ENCODE data around the gene SLC6A13. TPM values are rescaled to one million over a fixed set of nuclear protein-coding genes. Genes with fewer than 3 reads are reported as not detected.
"Not testable (repeated sequence)": the region's sequence is repeated elsewhere in the genome, so short reads cannot be mapped to it uniquely, and the experiment has no call there.

The SLC6A13 gene
- total RNA-seq, 1 experiment from 2014 or later = 0.37 TPM

DNA sequence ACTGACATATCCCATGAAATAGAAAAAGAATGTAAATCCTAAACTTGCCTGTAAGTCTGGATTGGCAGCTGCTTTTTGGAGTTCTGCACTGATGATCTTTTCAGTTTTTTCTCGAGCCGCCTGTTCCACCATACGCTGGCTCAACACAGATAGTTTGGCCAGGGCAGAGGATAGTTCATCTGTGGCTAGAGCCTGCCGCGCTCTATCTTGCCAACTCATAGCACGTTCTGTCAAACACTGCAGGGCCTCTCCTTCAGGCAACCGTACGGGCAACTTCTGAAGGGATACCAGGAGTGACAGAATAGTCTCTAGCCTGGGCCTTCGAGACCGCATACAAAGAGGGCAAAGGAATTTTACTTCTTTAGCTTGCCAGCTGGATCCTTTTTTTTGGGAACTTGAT is 44.8 kb upstream of the SLC6A13 start:
- no peak for DNase-seq (ENCODE audit: low spot score)
- H3K36me3 Mint-ChIP-seq = peaks cover 82% of the 10 kb centered on the region
- H3K4me1 Mint-ChIP-seq = no peaks in the 10 kb centered on the region
- no peak for ATAC-seq
- no peak overlapping the region for H3K27ac Mint-ChIP-seq
- no peak overlapping the region for H3K4me3 Mint-ChIP-seq
- no peaks in the 10 kb centered on the region for H3K27me3 Mint-ChIP-seq (ENCODE audit: low read depth)
- TF ChIP-seq, protein P1, sequence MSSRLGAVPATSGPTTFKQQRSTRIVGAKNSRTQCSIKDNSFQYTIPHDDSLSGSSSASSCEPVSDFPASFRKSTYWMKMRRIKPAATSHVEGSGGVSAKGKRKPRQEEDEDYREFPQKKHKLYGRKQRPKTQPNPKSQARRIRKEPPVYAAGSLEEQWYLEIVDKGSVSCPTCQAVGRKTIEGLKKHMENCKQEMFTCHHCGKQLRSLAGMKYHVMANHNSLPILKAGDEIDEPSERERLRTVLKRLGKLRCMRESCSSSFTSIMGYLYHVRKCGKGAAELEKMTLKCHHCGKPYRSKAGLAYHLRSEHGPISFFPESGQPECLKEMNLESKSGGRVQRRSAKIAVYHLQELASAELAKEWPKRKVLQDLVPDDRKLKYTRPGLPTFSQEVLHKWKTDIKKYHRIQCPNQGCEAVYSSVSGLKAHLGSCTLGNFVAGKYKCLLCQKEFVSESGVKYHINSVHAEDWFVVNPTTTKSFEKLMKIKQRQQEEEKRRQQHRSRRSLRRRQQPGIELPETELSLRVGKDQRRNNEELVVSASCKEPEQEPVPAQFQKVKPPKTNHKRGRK (CRISPR knock-in tag; IDR thresholded peaks at IDR 0.05; ENCODE audit: borderline replicate concordance) = no peak
- TF ChIP-seq TEAD4 (CRISPR knock-in tag; IDR thresholded peaks at IDR 0.05) = no peak
- no peak for TF ChIP-seq ATF1 (CRISPR knock-in tag; IDR thresholded peaks at IDR 0.05)
- no peak for TF ChIP-seq ZNF138 (CRISPR knock-in tag; conservative IDR thresholded peaks at IDR 0.05)
- TF ChIP-seq, protein P2, sequence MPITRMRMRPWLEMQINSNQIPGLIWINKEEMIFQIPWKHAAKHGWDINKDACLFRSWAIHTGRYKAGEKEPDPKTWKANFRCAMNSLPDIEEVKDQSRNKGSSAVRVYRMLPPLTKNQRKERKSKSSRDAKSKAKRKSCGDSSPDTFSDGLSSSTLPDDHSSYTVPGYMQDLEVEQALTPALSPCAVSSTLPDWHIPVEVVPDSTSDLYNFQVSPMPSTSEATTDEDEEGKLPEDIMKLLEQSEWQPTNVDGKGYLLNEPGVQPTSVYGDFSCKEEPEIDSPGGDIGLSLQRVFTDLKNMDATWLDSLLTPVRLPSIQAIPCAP (CRISPR knock-in tag; IDR thresholded peaks at IDR 0.05) = no peak
- no peak for TF ChIP-seq NR2C2 (CRISPR knock-in tag; IDR thresholded peaks at IDR 0.05)
- TF ChIP-seq ELF4 (CRISPR knock-in tag; IDR thresholded peaks at IDR 0.05; ENCODE audit: low read depth) = no peak
- no peak for TF ChIP-seq OVOL2 (CRISPR knock-in tag; IDR thresholded peaks at IDR 0.05; ENCODE audit: borderline replicate concordance)
- TF ChIP-seq IRF2 (CRISPR knock-in tag; IDR thresholded peaks at IDR 0.05; ENCODE audit: borderline replicate concordance, low read depth) = no peak
- ChIA-PET POLR2A (no interaction called here), CTCF (no interaction called here)
- H3K9me3 Mint-ChIP-seq = 0 out of 2 replicates have a peak, but pooled peaks cover 5% of the 10 kb centered on the region

DNA sequence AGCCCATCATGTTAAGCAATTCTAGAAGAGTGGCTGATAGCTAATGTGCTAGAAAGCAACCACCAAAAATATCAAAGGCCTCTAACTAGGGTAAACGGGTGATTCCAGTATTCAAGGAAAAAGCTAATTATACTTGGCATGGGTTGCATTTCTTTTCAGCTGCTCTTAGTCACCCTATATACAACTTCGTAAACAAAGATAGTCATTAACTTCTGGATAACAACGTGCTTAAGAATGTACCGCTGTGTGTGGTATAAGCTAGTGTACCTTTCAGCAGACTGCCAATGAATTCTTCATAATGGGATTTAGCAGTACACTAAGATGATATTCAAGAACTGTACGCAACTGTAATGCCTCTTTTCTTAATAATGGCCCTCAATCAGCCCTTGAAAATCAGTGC is 42.2 kb upstream of the SLC6A13 start:
- CTCF ChIA-PET = no interaction called here
- ATAC-seq (no peak), DNase-seq (ENCODE audit: low spot score) (no peak)
- peaks cover 87% of the 10 kb centered on the region for H3K36me3 Mint-ChIP-seq
- H3K9me3 Mint-ChIP-seq = peaks cover 20% of the 10 kb centered on the region
- no peaks in the 10 kb centered on the region for H3K27me3 Mint-ChIP-seq (ENCODE audit: low read depth)
- H3K27ac Mint-ChIP-seq = no peak overlapping the region
- H3K4me3 Mint-ChIP-seq = no peak overlapping the region
- POLR2A ChIA-PET = no interaction called here
- no peaks in the 10 kb centered on the region for H3K4me1 Mint-ChIP-seq
- TF ChIP-seq GTF2I (CRISPR knock-in tag; conservative IDR thresholded peaks at IDR 0.05) (no peak), NFE2L1 (CRISPR knock-in tag; IDR thresholded peaks at IDR 0.05) (no peak), TCF7 (CRISPR knock-in tag; IDR thresholded peaks at IDR 0.05; ENCODE audit: low read depth) (no peak), ZNF232 (CRISPR knock-in tag; IDR thresholded peaks at IDR 0.05) (no peak)

DNA sequence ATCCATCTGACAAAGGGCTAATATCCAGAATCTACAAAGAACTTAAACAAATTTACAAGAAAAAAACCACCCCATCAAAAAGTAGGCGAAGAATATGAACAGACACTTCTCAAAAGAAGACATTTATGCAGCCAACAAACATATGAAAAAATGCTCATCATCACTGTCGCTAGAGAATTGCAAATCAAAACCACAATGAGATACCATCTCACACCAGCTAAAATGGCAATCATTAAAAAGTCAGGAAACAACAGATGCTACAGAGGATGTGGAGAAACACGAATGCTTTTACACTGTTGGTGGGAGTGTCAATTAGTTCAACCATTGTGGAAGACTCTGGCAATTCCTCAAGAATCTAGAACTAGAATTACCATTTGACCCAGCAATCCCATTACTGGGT is 40.1 kb upstream of the SLC6A13 start:
- H3K27me3 Mint-ChIP-seq (ENCODE audit: low read depth); CTCF ChIA-PET; H3K27ac Mint-ChIP-seq; POLR2A ChIA-PET; H3K4me1 Mint-ChIP-seq; ATAC-seq; H3K4me3 Mint-ChIP-seq; DNase-seq (ENCODE audit: low spot score): not testable (repeated sequence)
- Mint-ChIP-seq H3K36me3 (peaks cover 87% of the 10 kb centered on the region), H3K9me3 (peaks cover 34% of the 10 kb centered on the region)

DNA sequence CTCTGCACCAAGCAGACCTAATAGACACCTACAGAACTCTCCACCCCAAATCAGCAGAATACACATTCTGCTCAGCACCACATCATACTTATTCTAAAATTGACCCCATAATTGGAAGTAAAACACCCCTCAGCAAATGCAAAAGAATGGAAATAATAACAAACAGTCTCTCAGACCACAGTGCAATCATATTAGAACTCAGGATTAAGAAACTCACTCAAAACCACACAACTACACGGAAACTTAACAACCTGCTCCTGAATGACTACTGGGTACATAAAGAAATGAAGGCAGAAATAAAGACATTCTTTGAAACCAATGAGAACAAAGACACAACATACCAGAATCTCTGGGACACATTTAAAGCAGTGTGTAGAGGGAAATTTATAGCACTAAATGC is 37.5 kb upstream of the SLC6A13 start:
- H3K27ac Mint-ChIP-seq; H3K4me1 Mint-ChIP-seq; ATAC-seq; DNase-seq (ENCODE audit: low spot score); POLR2A ChIA-PET; CTCF ChIA-PET; H3K4me3 Mint-ChIP-seq; H3K27me3 Mint-ChIP-seq (ENCODE audit: low read depth): not testable (repeated sequence)
- Mint-ChIP-seq H3K9me3 (peaks cover 34% of the 10 kb centered on the region), H3K36me3 (peaks cover 87% of the 10 kb centered on the region)

DNA sequence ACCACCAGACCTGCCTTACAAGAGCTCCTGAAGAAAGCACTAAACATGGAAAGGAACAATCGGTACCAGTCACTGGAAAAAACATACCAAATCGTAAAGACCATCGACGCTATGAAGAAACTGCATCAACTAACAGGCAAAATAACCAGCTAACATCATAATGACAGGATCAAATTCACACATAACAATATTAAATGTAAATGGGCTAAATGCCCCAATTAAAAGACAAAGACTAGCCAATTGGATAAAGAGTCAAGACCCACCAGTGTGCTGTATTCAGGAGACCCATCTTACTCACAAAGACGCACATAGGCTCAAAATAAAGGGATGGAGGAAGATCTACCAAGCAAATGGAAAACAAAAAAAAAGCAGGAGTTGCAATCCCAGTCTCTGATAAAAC is 36.9 kb upstream of the SLC6A13 start:
- H3K4me3 Mint-ChIP-seq; ATAC-seq; H3K27ac Mint-ChIP-seq; DNase-seq (ENCODE audit: low spot score); H3K4me1 Mint-ChIP-seq; CTCF ChIA-PET; H3K27me3 Mint-ChIP-seq (ENCODE audit: low read depth); POLR2A ChIA-PET: not testable (repeated sequence)
- Mint-ChIP-seq H3K9me3 (peaks cover 34% of the 10 kb centered on the region), H3K36me3 (peaks cover 92% of the 10 kb centered on the region)

DNA sequence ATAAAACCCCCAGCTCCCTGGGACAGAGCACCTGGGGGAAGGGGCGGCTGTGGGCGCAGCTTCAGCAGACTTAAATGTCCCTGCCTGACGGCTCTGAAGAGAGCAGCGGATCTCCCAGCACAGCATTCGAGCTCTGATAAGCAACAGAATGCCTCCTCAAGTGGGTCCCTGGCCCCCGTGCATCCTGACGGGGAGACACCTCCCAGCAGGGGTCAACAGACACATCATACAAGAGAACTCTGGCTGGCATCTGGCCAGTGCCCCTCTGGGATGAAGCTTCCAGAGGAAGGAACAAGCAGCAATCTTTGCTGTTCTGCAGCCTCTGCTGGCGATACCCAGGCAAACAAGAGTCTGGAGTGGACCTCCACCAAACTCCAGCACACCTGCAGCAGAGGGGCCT is 35.4 kb upstream of the SLC6A13 start:
- ATAC-seq; H3K4me3 Mint-ChIP-seq; CTCF ChIA-PET; H3K4me1 Mint-ChIP-seq; H3K27ac Mint-ChIP-seq; H3K27me3 Mint-ChIP-seq (ENCODE audit: low read depth); DNase-seq (ENCODE audit: low spot score); POLR2A ChIA-PET: not testable (repeated sequence)
- H3K9me3 Mint-ChIP-seq = peaks cover 33% of the 10 kb centered on the region
- H3K36me3 Mint-ChIP-seq = peaks cover 88% of the 10 kb centered on the region

Data from WTC11 (cell line).